ENCODE results near the gene KRTAP5-10. TPM values are rescaled to one million over a fixed set of nuclear protein-coding genes. Genes with fewer than 3 reads are reported as not detected.

Gene KRTAP5-10
- total RNA-seq, 2 donors from 2014 or later: 0.37 TPM; not detected in 1

Other genes with a start within 250 kb of the KRTAP5-10 start
- gene DHCR7, start 117.2 kb upstream of the KRTAP5-10 start, total RNA-seq: 100 to 1,000 TPM in 1 of 2 donors, 10 to 100 TPM in 1; 75.3 to 163 TPM
- gene NADSYN1, start 112.4 kb upstream of the KRTAP5-10 start, total RNA-seq: 100 to 1,000 TPM; 133 to 178 TPM
- under 1 TPM; 0.17 to 0.24 TPM for gene KRTAP5-7, start 38.3 kb upstream of the KRTAP5-10 start, total RNA-seq
- gene KRTAP5-8, start 27.5 kb upstream of the KRTAP5-10 start, total RNA-seq: under 1 TPM in 1 of 2 donors, not detected in 1; 0.35 TPM
- under 1 TPM; 0.35 to 0.52 TPM for gene KRTAP5-9, start 17.1 kb upstream of the KRTAP5-10 start, total RNA-seq
- gene KRTAP5-11, start 17.3 kb downstream of the KRTAP5-10 start, total RNA-seq: not detected

All from colonic mucosa (tissue), 2 donors.